ENCODE measurements around the gene CCT5.

CCT5 gene

GRCh38 chr5:10279328-10279727, 29.2 kb downstream of the CCT5 start:
- TF ChIP-seq POLR2AphosphoS5 (IDR thresholded peaks at IDR 0.05; ENCODE audit: low read depth, low read length) (no peak), SIN3A (IDR thresholded peaks at IDR 0.05; ENCODE audit: borderline replicate concordance, insufficient read depth, low read length) (no peak), REST (IDR thresholded peaks at IDR 0.05; ENCODE audit: insufficient read depth in 1 of 2, low read depth in 2 of 2, low read length in 2 of 2) (no peak), TAF1 (IDR thresholded peaks at IDR 0.05; ENCODE audit: borderline replicate concordance, insufficient read depth, low read length) (no peak), FOXP2 (optimal IDR thresholded peaks at IDR 0.05; ENCODE audit: borderline replicate concordance, extremely low read depth, extremely low read length, insufficient read depth) (no peak)

- TF ChIP-seq REST (IDR thresholded peaks at IDR 0.05; ENCODE audit: insufficient read depth in 1 of 2, low read depth in 2 of 2, low read length in 2 of 2) (no peak), SIN3A (IDR thresholded peaks at IDR 0.05; ENCODE audit: borderline replicate concordance, insufficient read depth, low read length) (no peak), TAF1 (IDR thresholded peaks at IDR 0.05; ENCODE audit: borderline replicate concordance, insufficient read depth, low read length) (no peak), POLR2AphosphoS5 (IDR thresholded peaks at IDR 0.05; ENCODE audit: low read depth, low read length) (no peak), FOXP2 (optimal IDR thresholded peaks at IDR 0.05; ENCODE audit: borderline replicate concordance, extremely low read depth, extremely low read length, insufficient read depth) (no peak)
Measured at GRCh38 chr5:10279925-10280720, 30.0 kb downstream of the CCT5 start.

GRCh38 chr5:10283927-10284635, 34.0 kb downstream of the CCT5 start:
- TF ChIP-seq FOXP2 (optimal IDR thresholded peaks at IDR 0.05; ENCODE audit: borderline replicate concordance, extremely low read depth, extremely low read length, insufficient read depth) (peak; percentile 63), POLR2AphosphoS5 (IDR thresholded peaks at IDR 0.05; ENCODE audit: low read depth, low read length) (no peak), TAF1 (IDR thresholded peaks at IDR 0.05; ENCODE audit: borderline replicate concordance, insufficient read depth, low read length) (no peak)

- TF ChIP-seq REST (IDR thresholded peaks at IDR 0.05; ENCODE audit: insufficient read depth in 1 of 2, low read depth in 2 of 2, low read length in 2 of 2) = no peak
- no peak for TF ChIP-seq SIN3A (IDR thresholded peaks at IDR 0.05; ENCODE audit: borderline replicate concordance, insufficient read depth, low read length)
- no peak for TF ChIP-seq FOXP2 (optimal IDR thresholded peaks at IDR 0.05; ENCODE audit: borderline replicate concordance, extremely low read depth, extremely low read length, insufficient read depth)
- TF ChIP-seq TAF1 (IDR thresholded peaks at IDR 0.05; ENCODE audit: borderline replicate concordance, insufficient read depth, low read length) = no peak
- TF ChIP-seq POLR2AphosphoS5 (IDR thresholded peaks at IDR 0.05; ENCODE audit: low read depth, low read length) = no peak
Measured at GRCh38 chr5:10286162-10286861, 36.2 kb downstream of the CCT5 start.

- no peak for TF ChIP-seq TAF1 (IDR thresholded peaks at IDR 0.05; ENCODE audit: borderline replicate concordance, insufficient read depth, low read length)
- no peak for TF ChIP-seq FOXP2 (optimal IDR thresholded peaks at IDR 0.05; ENCODE audit: borderline replicate concordance, extremely low read depth, extremely low read length, insufficient read depth)
- no peak for TF ChIP-seq POLR2AphosphoS5 (IDR thresholded peaks at IDR 0.05; ENCODE audit: low read depth, low read length)
- TF ChIP-seq SIN3A (IDR thresholded peaks at IDR 0.05; ENCODE audit: borderline replicate concordance, insufficient read depth, low read length) = no peak
- no peak for TF ChIP-seq REST (IDR thresholded peaks at IDR 0.05; ENCODE audit: insufficient read depth in 1 of 2, low read depth in 2 of 2, low read length in 2 of 2)
Measured at GRCh38 chr5:10286862-10287227, 36.8 kb downstream of the CCT5 start.
